GM12875 (cell line): ENCODE results near the gene KIAA1958.

Source experiments
- H3K4me3 ChIP-seq: one replicate; pipeline ENCODE4 v1.5.1; 2011; ENCODE audit warnings: low read depth, low read length, control low read depth
- CTCF ChIP-seq: IDR thresholded peaks from 2 replicates; pipeline ENCODE4 v1.5.1; 2011; ENCODE audit warnings: low read depth, mild to moderate bottlenecking, control low read depth, inconsistent platforms, low read length, moderate library complexity, borderline replicate concordance; ENCODE audit not compliant: insufficient read depth

The KIAA1958 gene

GRCh38 chr9:112717661-112718331 lies 231.2 kb downstream of the KIAA1958 start, which contains the start of gene INIP:
Gene INIP (minus strand): TSS chr9:112718117. CDS start chr9:112716485, 1,632 bp downstream.
- no peak for TF ChIP-seq CTCF
- peak within 1 kb of the TSS; percentile 95 for H3K4me3 ChIP-seq
